T-helper 17 cell (primary cell): Measurements from ENCODE around the gene LCN15. TPM values are rescaled to one million over a fixed set of nuclear protein-coding genes. Genes with fewer than 3 reads are reported as not detected.
A peak's percentile ranks its signal among the peaks of the same experiment; 100 is the strongest.

Experiments used
- ATAC-seq: fragments of 150-1000 bp; cut with Tn5 transposase; 2 replicates; pipeline ENCODE4 v1.10.0; 2021; ENCODE audit warnings: mild to moderate bottlenecking, moderate library complexity
- DNase-seq, 3 donors: peaks; one replicate each; pipeline versions ENCODE4 v3.0.0 to v3.0.0-alpha.2; 2020 to 2021
- H3K9me3 ChIP-seq: one replicate; pipeline ENCODE4 v1.7.0; 2013; ENCODE audit warnings: low read length, mild to moderate bottlenecking; ENCODE audit not compliant: control insufficient read depth, poor library complexity, severe bottlenecking
- H3K27ac Mint-ChIP-seq: one replicate; pipeline ENCODE4 v1.8.0; 2022; ENCODE audit warnings: mild to moderate bottlenecking, moderate library complexity, mixed read lengths
- H3K27me3 Mint-ChIP-seq: one replicate; pipeline ENCODE4 v1.8.0; 2022; ENCODE audit warnings: mixed read lengths
- H3K36me3 Mint-ChIP-seq: one replicate; pipeline ENCODE4 v1.8.0; 2022; ENCODE audit warnings: low read depth, mixed read lengths
- H3K4me1 Mint-ChIP-seq: one replicate; pipeline ENCODE4 v1.8.0; 2022; ENCODE audit warnings: mild to moderate bottlenecking, mixed read lengths
- H3K4me3 Mint-ChIP-seq: one replicate; pipeline ENCODE4 v1.8.0; 2022; ENCODE audit warnings: mild to moderate bottlenecking, moderate library complexity, mixed read lengths
- total RNA-seq, 4 donors: library from RNA in 2 of 4; stranded (reverse) in 2 of 4; gene quantifications; one replicate each; pipeline ENCODE4 v1.2.3 and lab custom pipeline; 2022 to 2026

LCN15 gene
- total RNA-seq, 2 donors from 2014 or later, result not detected

GRCh38 chr9:136729144-136729543 lies 35.2 kb downstream of the LCN15 start:
- ATAC-seq (no peak), DNase-seq (no peak)
- peaks cover 19% of the 10 kb centered on the region for H3K4me1 Mint-ChIP-seq
- H3K27ac Mint-ChIP-seq, result peak overlapping the region; percentile 70
- H3K9me3 ChIP-seq, result no peaks in the 10 kb centered on the region
- peaks cover 7% of the 10 kb centered on the region for H3K36me3 Mint-ChIP-seq
- H3K4me3 Mint-ChIP-seq, result peak overlapping the region; percentile 74
- H3K27me3 Mint-ChIP-seq, result no peaks in the 10 kb centered on the region

GRCh38 chr9:136728548-136729123 lies 35.7 kb downstream of the LCN15 start:
- DNase-seq, result no peak
- peaks cover 19% of the 10 kb centered on the region for H3K4me1 Mint-ChIP-seq
- no peaks in the 10 kb centered on the region for H3K27me3 Mint-ChIP-seq
- ATAC-seq, result no peak
- H3K27ac Mint-ChIP-seq, result no peak overlapping the region
- peaks cover 7% of the 10 kb centered on the region for H3K36me3 Mint-ChIP-seq
- H3K4me3 Mint-ChIP-seq, result peak overlapping the region; percentile 98
- no peaks in the 10 kb centered on the region for H3K9me3 ChIP-seq

DNA sequence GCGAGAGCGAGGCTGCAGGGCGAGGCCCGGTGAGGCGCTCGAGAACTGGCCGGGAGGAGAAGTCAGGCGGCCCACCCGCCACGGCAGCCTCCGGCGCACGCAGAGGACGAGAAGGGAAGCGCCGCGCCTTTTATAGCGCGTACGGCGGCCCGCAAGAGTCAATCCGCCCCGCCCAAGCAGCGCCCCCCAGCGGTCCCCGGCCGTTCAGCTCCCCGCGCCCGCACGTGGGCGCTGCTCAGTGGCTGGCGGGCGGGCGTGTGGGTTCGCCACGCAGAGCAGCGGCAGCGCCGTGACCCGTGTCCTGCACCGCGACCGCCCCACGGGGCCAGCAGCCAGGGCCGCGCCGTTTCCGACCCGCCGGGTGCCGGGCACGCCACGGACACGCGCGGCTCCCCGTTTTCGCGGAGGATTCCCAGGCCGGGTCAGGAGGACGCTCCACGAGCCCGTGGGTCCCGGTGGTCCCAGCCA lies 36.2 kb downstream of the LCN15 start:
- Mint-ChIP-seq H3K4me3 (peak overlapping the region; percentile 98), H3K36me3 (peaks cover 7% of the 10 kb centered on the region), H3K27me3 (no peaks in the 10 kb centered on the region), H3K27ac (peak overlapping the region; percentile 93), H3K4me1 (peaks cover 19% of the 10 kb centered on the region)
- ATAC-seq, result peak; percentile 85
- H3K9me3 ChIP-seq, result no peaks in the 10 kb centered on the region
- DNase-seq, result peak; percentile 88 to 95 (median 90)

DNA sequence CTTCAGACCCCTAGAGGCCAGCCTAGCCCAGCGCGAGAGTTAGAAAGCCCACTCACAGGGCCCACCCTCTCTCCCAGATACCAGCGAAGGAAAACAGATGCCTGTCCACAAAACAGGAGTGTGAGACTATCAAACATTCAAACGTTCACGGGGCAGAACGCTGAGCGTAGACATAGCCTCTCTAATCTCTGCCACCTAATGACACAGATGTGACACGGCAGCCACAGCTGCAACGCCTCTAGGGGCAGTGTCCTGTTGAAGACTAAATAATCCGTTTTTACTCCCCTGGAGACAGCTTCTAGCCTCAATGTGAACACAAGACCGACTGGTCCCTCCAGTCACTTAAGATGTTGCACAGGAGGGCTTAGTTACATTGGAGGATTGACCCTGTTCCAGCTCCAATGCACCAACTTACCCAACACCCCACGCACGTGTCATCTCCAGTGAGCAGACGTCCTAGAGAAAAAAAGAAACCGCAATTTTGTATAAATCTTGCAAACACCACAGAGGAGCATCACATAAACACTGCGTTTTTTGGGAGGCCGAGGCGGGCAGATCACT lies 37.6 kb downstream of the LCN15 start:
- H3K4me1 Mint-ChIP-seq, result peaks cover 17% of the 10 kb centered on the region
- H3K9me3 ChIP-seq, result no peaks in the 10 kb centered on the region
- DNase-seq (peak in 1 of 3 donors; percentile 32), ATAC-seq (peak; percentile 48)
- peak overlapping the region; percentile 98 for H3K4me3 Mint-ChIP-seq
- H3K36me3 Mint-ChIP-seq, result peaks cover 7% of the 10 kb centered on the region
- H3K27me3 Mint-ChIP-seq, result no peaks in the 10 kb centered on the region
- H3K27ac Mint-ChIP-seq, result peak overlapping the region; percentile 93

GRCh38 chr9:136726118-136726517 lies 38.2 kb downstream of the LCN15 start:
- Mint-ChIP-seq H3K4me1 (peaks cover 19% of the 10 kb centered on the region), H3K36me3 (peaks cover 7% of the 10 kb centered on the region), H3K4me3 (peak overlapping the region; percentile 98), H3K27me3 (no peaks in the 10 kb centered on the region), H3K27ac (peak overlapping the region; percentile 93)
- DNase-seq, result no peak
- no peaks in the 10 kb centered on the region for H3K9me3 ChIP-seq
- no peak for ATAC-seq

- no peak for DNase-seq
- no peak overlapping the region for H3K4me3 Mint-ChIP-seq
- H3K27ac Mint-ChIP-seq, result no peak overlapping the region
- no peaks in the 10 kb centered on the region for H3K9me3 ChIP-seq
- no peaks in the 10 kb centered on the region for H3K27me3 Mint-ChIP-seq
- ATAC-seq, result no peak
- H3K4me1 Mint-ChIP-seq, result peaks cover 20% of the 10 kb centered on the region
- H3K36me3 Mint-ChIP-seq, result peaks cover 7% of the 10 kb centered on the region
These were observed 38.7 kb downstream of the LCN15 start for GRCh38 chr9:136725612-136726011.

GRCh38 chr9:136724772-136725171 lies 39.5 kb downstream of the LCN15 start:
- DNase-seq (no peak), ATAC-seq (no peak)
- H3K36me3 Mint-ChIP-seq, result peaks cover 7% of the 10 kb centered on the region
- no peak overlapping the region for H3K4me3 Mint-ChIP-seq
- peaks cover 20% of the 10 kb centered on the region for H3K4me1 Mint-ChIP-seq
- no peaks in the 10 kb centered on the region for H3K9me3 ChIP-seq
- no peaks in the 10 kb centered on the region for H3K27me3 Mint-ChIP-seq
- peak overlapping the region; percentile 83 for H3K27ac Mint-ChIP-seq

DNA sequence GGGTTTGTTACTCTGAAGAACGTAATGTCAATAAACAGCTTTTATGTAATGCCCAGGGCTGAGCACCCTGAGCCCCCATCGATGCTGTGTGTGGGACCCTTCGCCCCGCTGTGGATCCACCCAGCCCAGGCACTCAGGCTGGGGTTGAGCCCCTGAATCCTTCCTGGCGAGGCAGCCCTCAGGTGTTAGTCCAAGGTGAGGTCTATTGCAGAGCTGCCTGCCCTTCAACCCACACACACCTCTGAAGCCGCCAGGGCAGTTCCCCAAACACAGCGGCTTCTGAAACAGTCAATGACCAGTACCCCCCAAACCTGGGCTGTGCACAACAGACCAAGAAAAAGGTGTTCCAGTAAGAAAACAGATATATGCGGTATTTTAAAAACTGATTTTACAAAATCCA lies 40.3 kb downstream of the LCN15 start:
- Mint-ChIP-seq H3K27me3 (no peaks in the 10 kb centered on the region), H3K4me1 (peaks cover 20% of the 10 kb centered on the region), H3K27ac (peak overlapping the region; percentile 83), H3K36me3 (peaks cover 7% of the 10 kb centered on the region), H3K4me3 (no peak overlapping the region)
- no peak for DNase-seq
- no peak for ATAC-seq
- no peaks in the 10 kb centered on the region for H3K9me3 ChIP-seq

GRCh38 chr9:136723362-136723976 lies 40.8 kb downstream of the LCN15 start:
- peaks cover 7% of the 10 kb centered on the region for H3K36me3 Mint-ChIP-seq
- H3K27me3 Mint-ChIP-seq, result no peaks in the 10 kb centered on the region
- H3K27ac Mint-ChIP-seq, result no peak overlapping the region
- ATAC-seq (no peak), DNase-seq (no peak)
- H3K9me3 ChIP-seq, result no peaks in the 10 kb centered on the region
- peak overlapping the region; percentile 15 for H3K4me3 Mint-ChIP-seq
- peaks cover 20% of the 10 kb centered on the region for H3K4me1 Mint-ChIP-seq

DNA sequence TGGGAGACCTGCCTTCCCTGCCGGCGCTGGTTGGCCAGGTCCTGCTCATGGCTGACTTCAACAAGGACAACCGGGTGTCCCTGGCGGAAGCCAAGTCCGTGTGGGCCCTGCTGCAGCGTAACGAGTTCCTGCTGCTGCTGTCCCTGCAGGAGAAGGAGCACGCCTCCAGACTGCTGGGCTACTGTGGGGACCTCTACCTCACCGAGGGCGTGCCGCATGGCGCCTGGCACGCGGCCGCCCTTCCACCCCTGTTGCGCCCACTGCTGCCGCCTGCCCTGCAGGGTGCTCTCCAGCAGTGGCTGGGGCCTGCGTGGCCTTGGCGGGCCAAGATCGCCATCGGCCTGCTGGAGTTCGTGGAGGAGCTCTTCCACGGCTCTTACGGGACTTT lies 41.4 kb downstream of the LCN15 start:
- peaks cover 7% of the 10 kb centered on the region for H3K36me3 Mint-ChIP-seq
- DNase-seq, result no peak
- H3K4me3 Mint-ChIP-seq, result no peak overlapping the region
- no peak overlapping the region for H3K27ac Mint-ChIP-seq
- peaks cover 20% of the 10 kb centered on the region for H3K4me1 Mint-ChIP-seq
- ATAC-seq, result no peak
- H3K27me3 Mint-ChIP-seq, result no peaks in the 10 kb centered on the region
- H3K9me3 ChIP-seq, result no peaks in the 10 kb centered on the region

DNA sequence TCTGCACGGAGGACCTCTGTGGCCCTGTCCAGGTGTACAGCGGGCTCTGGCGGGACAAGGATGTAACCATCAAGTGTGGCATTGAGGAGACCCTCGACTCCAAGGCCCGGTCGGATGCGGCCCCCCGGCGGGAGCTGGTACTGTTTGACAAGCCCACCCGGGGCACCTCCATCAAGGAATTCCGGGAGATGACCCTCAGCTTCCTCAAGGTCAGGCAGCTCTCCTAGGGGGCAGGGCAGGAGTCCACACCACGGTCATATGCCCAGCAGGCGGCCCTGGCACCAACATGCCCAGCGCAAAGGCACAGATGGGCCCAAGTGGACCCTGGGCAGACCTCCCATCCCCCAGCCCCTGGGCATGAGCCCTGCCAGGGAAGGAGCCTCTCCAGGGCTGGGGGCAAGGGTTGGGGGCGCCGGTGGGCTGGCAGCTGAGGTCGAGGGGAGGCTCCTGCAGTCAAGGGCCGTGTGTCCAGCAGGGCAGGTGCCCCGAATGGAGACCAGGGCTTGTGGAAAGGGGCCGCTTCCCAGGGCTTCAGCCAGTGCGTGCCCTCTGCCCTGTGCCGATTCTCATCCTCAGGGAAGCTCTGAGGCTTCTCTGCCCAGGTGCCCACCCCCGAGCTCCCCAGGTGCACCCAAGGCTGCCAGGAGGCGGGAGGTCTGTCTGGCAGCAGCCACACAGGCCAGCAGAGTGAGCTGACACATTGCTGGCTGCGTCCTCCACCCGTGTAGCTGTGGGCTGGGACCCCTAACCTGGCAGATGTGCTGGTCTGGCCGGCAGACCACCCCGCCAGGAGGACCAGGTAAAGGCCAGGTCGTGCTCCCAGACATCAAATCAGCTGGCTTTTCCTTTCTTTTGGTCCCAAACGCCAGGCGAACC lies 42.0 kb downstream of the LCN15 start:
- H3K36me3 Mint-ChIP-seq, result peaks cover 7% of the 10 kb centered on the region
- H3K4me1 Mint-ChIP-seq, result peaks cover 16% of the 10 kb centered on the region
- DNase-seq, result no peak
- no peak for ATAC-seq
- H3K4me3 Mint-ChIP-seq, result no peak overlapping the region
- H3K27ac Mint-ChIP-seq, result no peak overlapping the region
- H3K9me3 ChIP-seq, result no peaks in the 10 kb centered on the region
- H3K27me3 Mint-ChIP-seq, result no peaks in the 10 kb centered on the region

DNA sequence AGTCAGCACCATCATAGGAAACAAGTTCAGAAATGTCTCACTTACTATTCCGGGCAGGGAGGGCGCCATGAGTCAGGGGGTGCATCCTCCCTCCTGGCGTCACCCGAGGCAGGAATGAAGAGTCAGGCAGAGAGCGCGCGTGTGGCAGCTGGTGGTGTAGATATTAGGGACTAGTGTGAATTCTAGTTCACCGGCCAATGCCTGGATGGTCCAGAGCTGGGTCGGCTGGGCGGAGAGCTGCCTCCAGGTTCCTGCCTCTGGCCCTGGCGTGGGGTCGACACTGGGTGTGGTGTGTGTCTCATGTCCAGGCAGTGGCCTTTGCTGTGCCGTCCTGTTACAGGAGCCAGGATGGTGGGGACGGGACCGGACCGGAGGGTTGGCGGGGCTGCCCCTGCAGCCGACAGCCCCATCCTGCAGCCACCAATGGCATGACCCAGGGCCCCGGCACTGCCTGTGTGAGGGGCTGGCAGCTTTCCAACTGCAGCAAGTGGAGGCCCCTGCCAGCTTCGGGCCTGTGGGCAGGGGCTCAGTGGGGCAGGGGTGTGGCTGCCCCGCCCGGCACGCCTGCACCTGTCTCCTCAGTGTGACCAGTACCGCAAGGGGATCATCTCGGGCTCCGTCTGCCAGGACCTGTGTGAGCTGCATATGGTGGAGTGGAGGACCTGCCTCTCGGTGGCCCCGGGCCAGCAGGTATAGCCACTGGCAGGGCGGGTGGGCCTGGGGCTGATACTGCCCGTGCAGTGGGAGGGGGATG lies 42.8 kb downstream of the LCN15 start:
- no peak overlapping the region for H3K27ac Mint-ChIP-seq

More for the DNA sequence above, 42.8 kb downstream of the LCN15 start:
- Mint-ChIP-seq H3K27me3 (no peaks in the 10 kb centered on the region), H3K4me3 (peak overlapping the region; percentile 49), H3K36me3 (peaks cover 3% of the 10 kb centered on the region), H3K4me1 (peaks cover 10% of the 10 kb centered on the region)
- H3K9me3 ChIP-seq, result no peaks in the 10 kb centered on the region
- ATAC-seq (no peak), DNase-seq (no peak)
